Stimulated activated CD8-positive, alpha-beta memory T cell treated with anti-CD3 and anti-CD28 coated beads, Interleukin-4, amount 100 ng/mL, for 4 hours (primary cell): ENCODE data around the gene BORCS6.

Source experiments
- DNase-seq, 2 donors: peaks; one replicate each; pipeline ENCODE4 v3.0.0-alpha.2; 2020; ENCODE audit warnings: low read depth in 2 of 2, low spot score in 1 of 2

BORCS6 gene

GRCh38 chr17:8155996-8156245 lies 34.1 kb downstream of the BORCS6 start:
- no peak for DNase-seq

- no peak for DNase-seq
These were observed 34.6 kb downstream of the BORCS6 start for GRCh38 chr17:8155231-8155995.

- DNase-seq: no peak
These were observed 35.3 kb downstream of the BORCS6 start for GRCh38 chr17:8154608-8155155.

- DNase-seq: peak in 1 of 2 donors; percentile 80
These were observed 35.9 kb downstream of the BORCS6 start for GRCh38 chr17:8153957-8154607.

- DNase-seq: no peak
These were observed 36.4 kb downstream of the BORCS6 start for GRCh38 chr17:8153525-8153956.

GRCh38 chr17:8153031-8153451 lies 36.9 kb downstream of the BORCS6 start:
- DNase-seq: no peak

GRCh38 chr17:8152112-8152775 lies 37.7 kb downstream of the BORCS6 start, which contains the start of gene PER1:
TSS of gene PER1 (minus strand) at chr17:8152404. CDS start at chr17:8150706, 1,698 bp downstream.
- DNase-seq: peak; percentile 58 to 76

GRCh38 chr17:8151641-8152111 lies 38.3 kb downstream of the BORCS6 start:
- DNase-seq: no peak

GRCh38 chr17:8151120-8151640 lies 38.8 kb downstream of the BORCS6 start:
- DNase-seq: peak; percentile 64 to 85

- no peak for DNase-seq
These were observed 39.5 kb downstream of the BORCS6 start for GRCh38 chr17:8150194-8151119.

GRCh38 chr17:8149419-8150193 lies 40.4 kb downstream of the BORCS6 start:
- no peak for DNase-seq

- DNase-seq: no peak
These were observed 41.4 kb downstream of the BORCS6 start for GRCh38 chr17:8148560-8148959.

GRCh38 chr17:8147805-8148404 lies 42.1 kb downstream of the BORCS6 start:
- no peak for DNase-seq

- DNase-seq: no peak
These were observed 42.7 kb downstream of the BORCS6 start for GRCh38 chr17:8147141-8147804.

GRCh38 chr17:8146381-8147140 lies 43.4 kb downstream of the BORCS6 start:
- DNase-seq: no peak

- DNase-seq: no peak
These were observed 44.2 kb downstream of the BORCS6 start for GRCh38 chr17:8145811-8146210.

GRCh38 chr17:8144401-8145231 lies 45.4 kb downstream of the BORCS6 start:
- DNase-seq: no peak
